Measurements from ENCODE around the gene NOC4L.
"Not testable (repeated sequence)": the region's sequence is repeated elsewhere in the genome, so short reads cannot be mapped to it uniquely, and the experiment has no call there.

The NOC4L gene

GRCh38 chr12:132144810-132145168 lies 532 bp downstream of the NOC4L start:
- DNase-seq: no peak

GRCh38 chr12:132145334-132145733 lies 1.1 kb downstream of the NOC4L start:
- no peak for DNase-seq

DNA sequence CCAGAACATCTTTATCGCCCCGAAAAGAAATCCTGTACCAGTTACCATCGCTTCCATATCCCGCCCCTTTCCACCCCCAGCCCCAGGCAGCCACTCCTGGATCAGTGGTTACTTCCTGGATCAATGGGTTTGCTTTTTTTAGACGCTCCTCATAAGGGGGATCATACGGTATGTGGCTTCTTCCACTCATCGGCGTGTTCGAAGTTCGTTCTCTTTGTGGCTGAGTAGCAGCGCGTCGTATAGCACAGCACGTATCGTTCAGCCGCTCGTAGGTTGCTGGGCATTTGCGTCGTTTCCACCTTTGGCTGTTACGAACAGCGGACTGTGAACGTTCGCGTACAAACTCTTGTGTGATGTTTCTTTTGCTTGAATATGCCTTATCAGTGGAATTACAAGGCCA lies 1.8 kb downstream of the NOC4L start:
- DNase-seq: no peak

- no peak for DNase-seq
Measured at GRCh38 chr12:132146772-132147422, 2.6 kb downstream of the NOC4L start.

GRCh38 chr12:132147423-132148367 lies 3.4 kb downstream of the NOC4L start:
- no peak for DNase-seq

DNA sequence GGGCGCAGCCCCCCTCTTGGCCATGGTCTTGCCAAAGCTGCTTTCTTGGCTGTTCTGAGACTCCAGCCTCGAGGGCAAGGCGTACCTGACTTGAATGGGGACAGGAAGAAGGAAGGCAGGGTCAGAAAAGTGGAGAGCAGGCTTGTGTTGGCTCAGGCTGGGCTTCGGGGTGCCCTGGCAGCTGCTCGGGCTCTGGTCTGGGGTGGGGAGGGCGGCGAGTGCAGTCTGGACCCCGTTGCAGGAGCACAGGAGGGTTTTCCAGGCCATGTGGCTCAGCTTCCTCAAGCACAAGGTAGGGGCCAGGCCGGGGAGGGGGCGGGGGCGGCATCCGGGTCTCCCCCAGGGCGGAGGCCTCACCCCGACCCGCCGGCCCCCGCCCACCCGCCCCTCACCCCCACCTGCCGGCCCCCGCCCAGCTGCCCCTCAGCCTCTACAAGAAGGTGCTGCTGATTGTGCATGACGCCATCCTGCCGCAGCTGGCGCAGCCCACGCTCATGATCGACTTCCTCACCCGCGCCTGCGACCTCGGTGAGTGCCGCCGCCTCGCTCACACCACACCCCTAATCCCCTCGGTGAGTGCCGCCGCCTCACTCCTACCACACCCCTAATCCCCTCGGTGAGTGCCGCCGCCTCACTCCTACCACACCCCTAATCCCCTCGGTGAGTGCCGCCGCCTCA lies 4.2 kb downstream of the NOC4L start:
- DNase-seq: no peak

DNA sequence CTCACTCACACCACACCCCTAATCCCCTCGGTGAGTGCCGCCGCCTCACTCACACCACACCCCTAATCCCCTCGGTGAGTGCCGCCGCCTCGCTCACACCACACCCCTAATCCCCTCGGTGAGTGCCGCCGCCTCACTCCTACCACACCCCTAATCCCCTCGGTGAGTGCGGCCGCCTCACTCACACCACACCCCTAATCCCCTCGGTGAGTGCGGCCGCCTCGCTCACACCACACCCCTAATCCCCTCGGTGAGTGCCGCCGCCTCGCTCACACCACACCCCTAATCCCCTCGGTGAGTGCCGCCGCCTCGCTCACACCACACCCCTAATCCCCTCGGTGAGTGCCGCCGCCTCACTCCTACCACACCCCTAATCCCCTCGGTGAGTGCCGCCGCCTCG lies 5.3 kb downstream of the NOC4L start:
- DNase-seq: not testable (repeated sequence)

- no peak for DNase-seq
Measured at GRCh38 chr12:132150780-132151144, 6.5 kb downstream of the NOC4L start.

DNA sequence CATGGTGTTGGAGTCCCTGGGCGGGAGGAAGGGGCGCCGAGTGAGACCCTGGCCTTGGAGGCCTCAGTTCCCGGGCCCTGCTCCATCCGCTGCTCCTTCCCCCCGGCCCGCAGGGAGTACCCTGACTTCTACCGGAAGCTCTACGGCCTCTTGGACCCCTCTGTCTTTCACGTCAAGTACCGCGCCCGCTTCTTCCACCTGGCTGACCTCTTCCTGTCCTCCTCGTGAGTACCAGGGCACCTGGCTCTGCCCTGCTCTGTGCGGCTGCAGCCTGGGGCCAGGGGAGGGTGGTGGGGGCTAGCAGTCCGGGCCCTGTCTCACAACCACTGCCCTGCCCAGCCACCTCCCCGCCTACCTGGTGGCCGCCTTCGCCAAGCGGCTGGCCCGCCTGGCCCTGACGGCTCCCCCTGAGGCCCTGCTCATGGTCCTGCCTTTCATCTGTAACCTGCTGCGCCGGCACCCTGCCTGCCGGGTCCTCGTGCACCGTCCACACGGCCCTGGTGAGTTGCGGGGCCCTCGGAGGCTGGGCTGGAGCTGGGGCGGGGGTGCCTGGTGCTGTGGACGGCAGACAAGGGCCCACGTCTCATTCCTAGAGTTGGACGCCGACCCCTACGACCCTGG lies 7.0 kb downstream of the NOC4L start:
- no peak for DNase-seq

- DNase-seq: no peak
Measured at GRCh38 chr12:132151766-132152410, 7.6 kb downstream of the NOC4L start.

DNA sequence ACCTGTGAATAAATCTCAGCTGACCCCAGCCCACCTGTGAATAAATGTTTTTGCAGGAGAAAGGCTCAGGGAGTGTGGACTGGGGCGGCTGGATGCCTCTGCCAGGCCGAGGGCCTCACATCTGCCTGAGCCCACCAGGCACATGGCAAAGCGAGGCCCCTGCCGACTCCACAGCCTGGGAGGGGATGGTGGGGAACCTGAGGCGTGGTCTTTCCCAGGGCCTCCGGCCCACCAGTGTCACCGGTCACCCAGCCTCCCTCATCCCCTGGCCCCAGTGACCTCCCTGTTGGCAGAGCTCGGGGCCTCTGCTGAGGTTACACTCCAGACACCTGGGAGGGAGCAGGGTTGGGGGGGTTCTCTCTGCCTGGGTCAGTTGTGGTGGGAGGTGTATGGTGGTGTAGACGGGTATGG lies 8.2 kb downstream of the NOC4L start:
- DNase-seq: no peak

- DNase-seq: no peak
Measured at GRCh38 chr12:132152953-132153352, 8.7 kb downstream of the NOC4L start.

DNA sequence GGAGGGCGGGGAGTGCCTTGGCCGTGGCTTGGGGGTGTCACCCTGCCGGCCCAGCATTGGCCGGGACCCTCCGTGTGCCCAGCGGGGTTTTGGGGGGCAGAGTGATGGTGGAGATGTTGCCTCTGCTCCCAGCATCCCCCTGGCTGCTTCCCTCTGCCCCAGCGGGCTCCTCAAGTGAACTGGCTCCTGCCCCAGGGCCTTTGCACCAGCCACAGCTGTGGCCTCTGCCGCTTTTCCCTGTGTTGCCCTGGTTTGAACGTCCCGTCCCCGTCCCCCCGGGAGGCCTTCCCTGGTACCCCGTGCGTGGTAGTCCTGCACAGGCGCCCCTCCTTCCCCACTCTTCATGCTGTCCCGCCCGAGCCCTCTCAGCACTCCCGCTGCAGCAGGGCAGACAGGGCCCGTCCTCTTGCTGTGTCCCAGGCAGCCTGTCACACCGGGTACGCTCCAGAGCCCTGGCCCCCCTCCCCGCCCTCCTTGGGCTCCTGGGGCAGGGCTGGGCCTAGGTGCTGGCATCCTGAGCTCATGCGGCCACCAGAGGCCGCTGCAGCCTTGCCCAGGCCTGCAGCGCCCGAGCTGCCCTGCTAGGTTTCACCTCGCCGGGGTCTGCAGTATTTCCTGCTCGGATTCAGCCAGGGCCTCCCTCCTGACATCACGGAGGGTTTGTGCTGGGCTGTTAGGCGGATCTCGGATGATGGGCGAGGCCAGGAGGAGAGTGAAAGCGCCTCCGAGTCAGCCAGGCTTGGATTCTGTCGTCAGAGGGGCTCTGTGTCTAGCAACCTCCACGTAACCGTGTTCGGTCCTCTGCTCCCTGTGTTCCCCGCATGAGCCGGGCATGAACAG lies 9.5 kb downstream of the NOC4L start:
- peak; percentile 59 for DNase-seq

DNA sequence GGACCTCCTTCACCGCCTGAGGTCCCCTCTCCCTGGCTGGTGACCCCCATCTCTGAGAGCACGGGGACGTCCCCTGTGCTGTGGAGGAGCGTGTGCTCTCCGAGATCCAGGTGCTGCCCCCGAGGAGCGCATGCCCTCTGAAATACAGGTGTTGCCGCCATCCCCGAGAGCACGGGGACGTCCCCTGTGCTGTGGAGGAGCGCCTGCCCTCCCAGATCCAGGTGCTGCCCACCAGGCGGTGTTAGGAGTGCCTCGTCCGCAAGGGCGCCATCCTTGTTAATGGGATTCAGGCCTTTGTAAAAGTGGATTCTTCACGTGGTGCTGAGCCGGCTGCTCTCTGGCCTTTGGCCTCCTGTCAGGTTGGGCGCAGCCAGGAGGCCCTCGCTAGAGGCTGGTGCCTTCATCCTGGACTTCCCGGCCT lies 10.1 kb downstream of the NOC4L start:
- no peak for DNase-seq

DNA sequence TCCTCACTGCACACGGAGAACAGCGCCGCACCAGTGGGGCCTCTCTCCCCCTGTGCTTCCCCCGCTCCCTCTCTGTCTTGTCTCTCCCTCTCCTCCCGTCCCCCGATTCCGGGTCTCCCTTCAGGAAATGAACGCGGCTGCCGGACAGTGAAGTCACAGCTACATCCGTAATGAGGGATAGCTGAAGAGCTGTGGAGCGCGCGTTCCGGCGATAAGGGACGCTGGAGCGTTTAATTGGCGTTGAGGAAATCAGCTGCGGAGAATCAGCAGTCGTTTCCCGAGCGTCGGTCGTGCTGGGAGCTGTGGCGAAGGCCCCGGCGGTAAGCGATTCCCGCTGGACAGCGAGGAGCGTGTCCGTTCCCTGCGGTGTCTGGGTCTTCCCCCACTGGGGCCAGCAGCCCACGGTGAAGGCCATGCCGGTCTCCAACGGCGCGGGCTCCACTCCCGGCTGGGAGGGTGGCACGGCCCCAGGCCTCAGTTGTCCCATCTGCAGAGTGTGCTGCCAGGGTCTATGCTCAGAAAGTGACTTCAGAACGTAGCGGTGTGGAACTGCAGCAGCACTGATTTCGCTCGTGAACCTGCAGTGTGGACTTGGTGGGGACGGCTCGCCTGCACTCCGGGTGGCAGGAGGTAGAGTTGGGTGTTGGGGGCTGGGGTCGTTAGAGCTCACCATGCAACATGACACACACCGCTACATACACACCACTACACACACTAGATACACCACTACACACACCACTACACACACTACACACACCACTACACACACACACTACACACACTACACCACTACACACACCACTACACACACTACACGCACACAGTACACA lies 10.9 kb downstream of the NOC4L start:
- DNase-seq: no peak

- DNase-seq: no peak
Measured at GRCh38 chr12:132155771-132156572, 11.7 kb downstream of the NOC4L start.

- DNase-seq: no peak
Measured at GRCh38 chr12:132156573-132157325, 12.5 kb downstream of the NOC4L start.

- no peak for DNase-seq
Measured at GRCh38 chr12:132157733-132158409, 13.6 kb downstream of the NOC4L start.

All from T-helper 9 cell (primary cell).